SJSA1 (cell line): ENCODE measurements around the gene HIPK1. TPM values are rescaled to one million over a fixed set of nuclear protein-coding genes. Genes with fewer than 3 reads are reported as not detected.

Experiments used
- DNase-seq, 2 experiments: peaks; one replicate each; pipeline ENCODE4 v3.0.0-alpha.2; 2015 to 2020; ENCODE audit warnings: low spot score in 2 of 2, low read depth in 1 of 2
- H3K27ac ChIP-seq: fragments of 250-450 bp; sonication (Bioruptor Pico); 2 replicates; pipeline ENCODE4 v1.5.1; 2020; ENCODE audit warnings: mild to moderate bottlenecking, moderate library complexity
- H3K27me3 ChIP-seq: fragments of 250-450 bp; sonication (Bioruptor Pico); replicated peaks from 2 replicates; pipeline ENCODE4 v1.5.1; 2020; ENCODE audit warnings: mild to moderate bottlenecking, moderate library complexity
- H3K36me3 ChIP-seq: fragments of 250-450 bp; sonication (Bioruptor Pico); 2 replicates; pipeline ENCODE4 v1.5.1; 2020; ENCODE audit warnings: mild to moderate bottlenecking
- H3K4me1 ChIP-seq: fragments of 250-450 bp; sonication (Bioruptor Pico); replicated peaks from 2 replicates; pipeline ENCODE4 v1.6.1; 2021; ENCODE audit warnings: mild to moderate bottlenecking
- H3K4me3 ChIP-seq: fragments of 250-450 bp; sonication (Bioruptor Pico); 2 replicates; pipeline ENCODE4 v1.5.1; 2020; ENCODE audit warnings: mild to moderate bottlenecking
- H3K9me3 ChIP-seq: fragments of 250-450 bp; sonication (Bioruptor Pico); replicated peaks from 2 replicates; pipeline ENCODE4 v1.5.1; 2020; ENCODE audit warnings: mild to moderate bottlenecking
- total RNA-seq: library from RNA; depleted of rRNA; stranded (reverse); fragments of >200 nt; shearing (Covaris generic); gene quantifications from 2 replicates; pipeline ENCODE4 v1.2.3, GENCODE V29; 2014; rRNA removed

Gene HIPK1
- total RNA-seq: 28.4 and 42.0 TPM in 2 replicates

DNA sequence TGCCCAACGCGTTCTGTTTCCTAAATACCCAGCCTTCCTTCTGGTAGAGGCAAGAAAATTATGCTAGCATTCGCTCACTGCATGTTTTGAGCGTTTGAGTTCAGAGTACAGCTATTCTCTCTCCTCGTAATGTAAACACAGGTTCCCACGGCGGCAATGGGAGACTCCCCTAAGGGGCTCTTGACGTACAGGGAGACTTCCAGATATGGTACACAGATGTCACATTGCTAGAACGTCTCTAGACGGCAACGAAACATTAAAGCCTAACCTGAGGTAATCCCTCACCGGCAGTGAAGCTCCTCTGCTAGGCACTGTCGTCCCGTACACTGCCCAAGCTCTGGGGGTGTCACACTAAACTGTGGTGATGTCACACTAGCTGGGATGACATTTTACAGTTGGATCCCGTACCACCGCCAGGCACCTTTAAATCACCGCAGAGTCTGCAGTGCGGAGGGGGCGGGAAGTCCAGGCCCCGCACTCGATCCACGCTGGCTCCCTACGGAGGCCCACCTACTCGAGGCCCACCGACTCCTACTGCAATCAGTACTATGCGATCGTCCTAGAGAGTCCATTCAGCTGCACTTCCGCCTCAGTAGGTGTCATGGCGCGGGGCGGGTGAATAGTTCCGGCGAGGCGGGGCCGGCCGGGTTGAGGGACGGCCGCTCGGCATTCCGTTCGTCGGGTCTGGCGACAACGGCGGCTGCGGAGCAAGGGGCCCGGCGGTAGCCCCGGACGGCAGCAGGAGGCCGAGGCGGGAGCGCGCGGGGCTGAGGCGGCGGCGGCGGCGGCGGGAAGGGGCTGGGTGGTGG lies at the start of gene HIPK1:
Gene HIPK1, plus strand, starts transcription at position 384 of the 809 bp plus-strand sequence.
- H3K4me1 ChIP-seq: peaks cover 25% of the 10 kb centered on the region
- H3K36me3 ChIP-seq: peaks cover 7% of the 10 kb centered on the region
- H3K27me3 ChIP-seq: no peaks in the 10 kb centered on the region
- H3K9me3 ChIP-seq: no peaks in the 10 kb centered on the region
- H3K27ac ChIP-seq: peak within 1 kb of the TSS; percentile 79
- H3K4me3 ChIP-seq: peak within 1 kb of the TSS; percentile 92
- peak; percentile 91 to 92 for DNase-seq

DNA sequence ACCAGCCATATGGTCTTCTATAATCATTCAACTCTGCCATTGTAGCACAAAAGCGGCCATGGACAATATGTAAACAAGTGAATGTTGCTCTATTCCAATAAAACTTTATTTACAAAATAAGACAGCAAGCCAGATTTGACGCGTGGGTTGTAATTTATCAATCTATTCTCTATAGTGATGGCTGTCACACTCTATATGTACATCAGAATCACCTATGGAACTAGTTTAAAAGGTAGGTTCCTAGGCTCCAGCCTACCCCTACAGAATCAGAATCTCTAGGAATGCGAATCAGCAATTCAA lies 49.4 kb upstream of the HIPK1 start:
- no peak overlapping the region for H3K4me3 ChIP-seq
- peaks cover 11% of the 10 kb centered on the region for H3K4me1 ChIP-seq
- no peaks in the 10 kb centered on the region for H3K36me3 ChIP-seq
- H3K9me3 ChIP-seq: no peaks in the 10 kb centered on the region
- H3K27me3 ChIP-seq: no peaks in the 10 kb centered on the region
- no peak overlapping the region for H3K27ac ChIP-seq
- no peak for DNase-seq

- DNase-seq: no peak
- no peak overlapping the region for H3K4me3 ChIP-seq
Measured at GRCh38 chr1:113881661-113882060, 47.5 kb upstream of the HIPK1 start.

DNA sequence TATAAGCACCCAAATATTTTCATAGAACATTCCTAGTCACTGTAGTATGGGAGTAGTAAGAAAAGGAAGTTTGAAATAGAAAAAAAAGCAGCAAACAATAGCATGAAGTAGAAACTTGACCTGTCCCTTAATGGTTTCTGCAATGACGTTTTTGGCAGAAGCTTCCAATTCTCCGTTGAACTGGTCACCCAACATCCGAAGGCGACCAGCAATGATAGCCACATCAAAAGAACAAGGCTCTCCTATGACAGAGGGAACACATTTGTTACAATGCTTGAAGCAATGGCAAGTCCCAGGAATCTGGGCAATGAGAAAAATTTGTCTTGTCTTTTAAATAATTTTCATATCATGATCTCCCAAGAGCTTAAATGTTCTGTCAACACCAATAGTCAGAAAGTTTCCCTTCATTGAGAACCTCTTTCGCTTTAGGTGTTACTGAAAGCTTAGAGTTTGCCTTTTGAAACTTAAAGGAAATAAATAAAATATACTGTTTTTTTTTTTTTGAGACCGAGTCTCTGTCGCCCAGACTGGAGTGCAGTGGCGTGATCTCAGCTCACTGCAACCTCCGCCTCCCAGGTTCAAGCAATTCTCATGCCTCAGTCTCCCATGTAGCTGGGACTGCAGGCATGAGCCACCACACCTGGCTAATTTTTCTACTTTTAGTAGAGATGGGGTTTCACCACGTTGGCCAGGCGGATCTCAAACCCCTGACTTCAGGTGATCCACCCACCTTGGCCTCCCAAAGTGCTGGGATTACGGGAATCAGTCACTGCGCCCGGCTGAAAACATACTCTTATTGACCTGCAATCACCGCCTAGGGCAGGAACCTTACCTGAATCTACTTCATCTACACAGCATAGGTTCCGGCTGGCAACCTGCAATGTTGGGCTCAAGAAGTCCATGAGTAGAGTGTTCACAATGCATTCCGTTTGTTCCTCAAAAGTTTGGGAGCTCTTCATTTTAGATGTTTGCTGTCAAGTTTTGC lies 42.4 kb upstream of the HIPK1 start:
- no peaks in the 10 kb centered on the region for H3K9me3 ChIP-seq
- DNase-seq: no peak
- no peak overlapping the region for H3K4me3 ChIP-seq
- no peak overlapping the region for H3K27ac ChIP-seq
- H3K4me1 ChIP-seq: no peaks in the 10 kb centered on the region
- H3K36me3 ChIP-seq: no peaks in the 10 kb centered on the region
- H3K27me3 ChIP-seq: no peaks in the 10 kb centered on the region

More at GRCh38 chr1:113881661-113882060, 47.5 kb upstream of the HIPK1 start:
- Histone ChIP-seq H3K9me3 (no peaks in the 10 kb centered on the region), H3K27me3 (no peaks in the 10 kb centered on the region), H3K36me3 (no peaks in the 10 kb centered on the region), H3K27ac (no peak overlapping the region), H3K4me1 (peaks cover 11% of the 10 kb centered on the region)

- H3K27ac ChIP-seq: no peak within 1 kb of the TSS
- H3K4me3 ChIP-seq: no peak within 1 kb of the TSS
- no peaks in the 10 kb centered on the region for H3K36me3 ChIP-seq
- H3K4me1 ChIP-seq: no peaks in the 10 kb centered on the region
- no peaks in the 10 kb centered on the region for H3K27me3 ChIP-seq
- no peak for DNase-seq
- H3K9me3 ChIP-seq: no peaks in the 10 kb centered on the region
Measured at GRCh38 chr1:113887402-113888175, 41.5 kb upstream of the HIPK1 start, which contains the start of gene BCL2L15. TSS of gene BCL2L15 (minus strand) at chr1:113887581. CDS start at chr1:113887375, 206 bp downstream.

DNA sequence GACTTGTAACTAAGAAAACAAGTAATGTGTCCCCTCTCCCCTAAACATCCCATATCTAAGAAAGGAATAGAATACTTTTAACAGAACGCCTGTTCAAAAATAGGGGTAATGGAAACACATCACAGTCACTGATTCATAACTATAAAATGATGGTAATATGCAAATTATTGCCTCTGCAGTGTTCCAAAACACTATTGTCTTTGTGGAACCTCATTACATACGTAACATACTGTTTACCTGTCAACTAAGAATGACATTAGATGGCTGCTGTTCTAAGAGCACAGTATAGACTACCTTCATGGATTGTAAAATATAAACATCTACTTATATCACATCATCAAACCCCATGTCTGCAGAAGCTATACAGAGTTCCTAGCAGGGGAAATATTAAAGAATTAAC lies 38.3 kb upstream of the HIPK1 start:
- no peak overlapping the region for H3K27ac ChIP-seq
- H3K4me1 ChIP-seq: no peaks in the 10 kb centered on the region
- H3K9me3 ChIP-seq: no peaks in the 10 kb centered on the region
- no peak for DNase-seq
- peaks cover 18% of the 10 kb centered on the region for H3K36me3 ChIP-seq
- H3K27me3 ChIP-seq: no peaks in the 10 kb centered on the region
- no peak overlapping the region for H3K4me3 ChIP-seq

- no peaks in the 10 kb centered on the region for H3K9me3 ChIP-seq
Measured at GRCh38 chr1:113891631-113892220, 37.4 kb upstream of the HIPK1 start.

GRCh38 chr1:113893267-113893666 lies 35.9 kb upstream of the HIPK1 start:
- H3K9me3 ChIP-seq: no peaks in the 10 kb centered on the region
- DNase-seq: no peak
- peaks cover 39% of the 10 kb centered on the region for H3K36me3 ChIP-seq

More at GRCh38 chr1:113891631-113892220, 37.4 kb upstream of the HIPK1 start:
- Histone ChIP-seq H3K4me3 (no peak overlapping the region), H3K27me3 (no peaks in the 10 kb centered on the region), H3K27ac (no peak overlapping the region), H3K4me1 (no peaks in the 10 kb centered on the region), H3K36me3 (peaks cover 27% of the 10 kb centered on the region)
- DNase-seq: no peak

DNA sequence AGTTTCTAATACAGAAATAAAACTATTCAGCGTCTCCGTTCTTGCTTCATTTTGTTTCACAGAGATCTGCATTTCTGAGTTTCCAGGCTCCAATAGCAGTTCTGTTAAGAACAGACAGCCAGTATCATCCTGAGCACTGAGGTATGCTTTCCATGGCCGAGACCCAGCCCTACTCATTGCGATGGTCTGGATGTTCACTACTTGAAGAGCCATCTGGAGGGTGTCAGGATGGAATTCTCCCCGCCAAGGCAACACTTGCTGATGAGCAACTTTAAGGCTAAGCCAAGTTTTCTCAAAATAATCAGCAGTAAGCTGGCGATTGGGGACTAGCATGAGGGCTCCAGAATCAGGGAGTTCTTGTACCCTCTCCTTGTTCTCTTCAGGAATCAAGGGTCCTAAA lies 34.0 kb upstream of the HIPK1 start:
- Histone ChIP-seq H3K4me1 (no peaks in the 10 kb centered on the region), H3K27ac (no peak overlapping the region), H3K4me3 (no peak overlapping the region), H3K27me3 (no peaks in the 10 kb centered on the region), H3K36me3 (peaks cover 56% of the 10 kb centered on the region), H3K9me3 (no peaks in the 10 kb centered on the region)
- no peak for DNase-seq

More at GRCh38 chr1:113893267-113893666, 35.9 kb upstream of the HIPK1 start:
- no peaks in the 10 kb centered on the region for H3K27me3 ChIP-seq
- H3K4me1 ChIP-seq: no peaks in the 10 kb centered on the region
- H3K27ac ChIP-seq: no peak overlapping the region
- no peak overlapping the region for H3K4me3 ChIP-seq

DNA sequence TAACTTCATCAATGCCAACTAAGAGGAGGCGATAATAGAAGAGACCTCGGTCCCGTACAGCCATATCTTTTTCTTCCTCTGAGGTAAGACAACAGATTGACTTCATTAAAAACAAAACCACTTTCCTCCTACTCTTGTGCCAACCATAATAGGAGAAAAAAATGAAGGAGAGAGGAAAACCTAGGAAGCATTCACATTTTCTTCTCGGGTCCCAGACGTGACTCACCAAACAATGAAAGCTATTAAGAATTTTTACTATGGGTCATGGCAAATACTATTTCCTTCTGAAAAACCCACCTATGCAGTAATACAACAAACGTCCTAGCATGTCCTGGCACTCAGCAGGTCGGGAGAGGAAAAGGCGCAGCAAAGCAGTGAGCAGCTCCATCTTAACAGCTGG lies 33.2 kb upstream of the HIPK1 start:
- Histone ChIP-seq H3K27ac (no peak overlapping the region), H3K9me3 (no peaks in the 10 kb centered on the region), H3K36me3 (peaks cover 63% of the 10 kb centered on the region), H3K27me3 (no peaks in the 10 kb centered on the region), H3K4me3 (no peak overlapping the region), H3K4me1 (no peaks in the 10 kb centered on the region)
- DNase-seq: no peak

- peaks cover 79% of the 10 kb centered on the region for H3K36me3 ChIP-seq
- peaks cover 3% of the 10 kb centered on the region for H3K4me1 ChIP-seq
- H3K4me3 ChIP-seq: no peak overlapping the region
- H3K27me3 ChIP-seq: no peaks in the 10 kb centered on the region
- H3K9me3 ChIP-seq: no peaks in the 10 kb centered on the region
- no peak overlapping the region for H3K27ac ChIP-seq
- no peak for DNase-seq
Measured at GRCh38 chr1:113898241-113898814, 30.8 kb upstream of the HIPK1 start.

DNA sequence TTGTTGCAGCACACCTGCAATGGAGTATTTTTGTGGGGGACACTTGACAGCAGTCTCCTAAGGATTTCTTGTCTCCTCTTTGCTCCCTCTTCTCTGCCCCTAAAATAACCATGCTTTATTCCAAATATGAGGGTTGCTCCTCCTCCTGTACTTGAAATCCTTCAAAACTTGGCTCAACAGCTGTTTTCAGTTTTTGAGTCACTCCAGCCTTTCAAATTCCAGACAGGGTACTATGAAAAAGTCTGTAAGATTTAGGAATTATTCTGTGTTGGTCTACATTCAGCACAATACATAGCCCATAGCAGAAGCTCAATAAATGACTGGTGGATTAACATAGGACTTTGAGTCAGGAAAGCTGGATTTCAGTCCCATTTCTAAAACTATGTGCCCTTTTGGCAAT lies 30.0 kb upstream of the HIPK1 start:
- Histone ChIP-seq H3K27me3 (no peaks in the 10 kb centered on the region), H3K4me1 (peaks cover 9% of the 10 kb centered on the region), H3K36me3 (peaks cover 80% of the 10 kb centered on the region), H3K4me3 (no peak overlapping the region), H3K9me3 (no peaks in the 10 kb centered on the region), H3K27ac (no peak overlapping the region)
- DNase-seq: no peak

- H3K27ac ChIP-seq: no peak overlapping the region
- H3K9me3 ChIP-seq: no peaks in the 10 kb centered on the region
- DNase-seq: no peak
- H3K36me3 ChIP-seq: peaks cover 60% of the 10 kb centered on the region
- no peaks in the 10 kb centered on the region for H3K27me3 ChIP-seq
- H3K4me3 ChIP-seq: no peak overlapping the region
- H3K4me1 ChIP-seq: peaks cover 11% of the 10 kb centered on the region
Measured at GRCh38 chr1:113901191-113901590, 27.9 kb upstream of the HIPK1 start.
